Retinal pigment epithelial cell (primary cell): ENCODE data around the gene HIP1R.

Experiments used
- DNase-seq: peaks from one replicate; pipeline ENCODE4 v3.0.0-alpha.2; 2010; ENCODE audit warnings: low read depth
- H3K4me3 ChIP-seq: 2 replicates; pipeline ENCODE4 v1.5.1; 2011; ENCODE audit warnings: mild to moderate bottlenecking, low read length, control low read depth, moderate library complexity
- TF ChIP-seq, protein P1 (sequence below): conservative IDR thresholded peaks from 2 replicates; pipeline ENCODE4 v1.5.1; 2011; ENCODE audit warnings: low read depth, low read length, control low read depth, inconsistent platforms

Gene HIP1R

DNA sequence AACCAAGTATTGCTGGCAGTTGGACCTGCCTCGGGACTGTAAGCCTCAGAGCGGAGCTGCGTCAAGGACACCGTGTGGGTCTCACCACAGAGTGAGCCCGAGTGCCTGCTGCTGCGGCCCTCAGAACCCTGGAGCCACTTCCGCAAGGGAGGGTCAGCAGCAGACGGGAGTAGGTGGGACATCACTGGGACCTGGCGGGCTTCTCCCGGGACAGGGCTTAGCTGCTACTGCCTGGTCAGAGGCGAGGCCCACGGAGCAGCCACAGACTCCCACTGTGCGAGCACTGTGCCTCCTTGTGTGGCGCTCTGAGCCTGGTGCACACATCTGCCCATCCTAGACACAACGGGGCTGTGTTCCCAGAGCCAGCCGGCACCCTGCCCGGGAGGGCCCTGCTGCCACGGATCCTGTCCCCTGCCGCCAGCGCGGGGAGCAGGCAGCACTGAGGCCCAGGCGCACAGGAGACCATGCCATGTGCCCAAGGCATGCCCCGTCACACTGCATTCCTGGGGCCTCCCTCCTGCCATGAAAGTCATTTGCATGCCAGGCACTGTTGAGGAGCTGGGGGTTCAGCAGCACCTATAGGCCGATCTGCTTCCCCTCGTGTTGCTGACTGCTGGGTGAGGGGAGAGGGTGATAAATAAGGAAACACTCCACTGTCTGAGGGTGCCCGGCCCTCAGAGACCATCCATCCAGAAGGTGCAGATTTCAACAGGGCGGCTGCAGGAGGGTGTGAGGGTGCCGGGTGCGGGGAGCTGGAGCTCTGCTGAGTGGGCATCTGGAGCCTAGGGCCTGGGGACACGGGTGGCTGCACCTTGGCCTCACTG is 10.0 kb downstream of the HIP1R start:
- H3K4me3 ChIP-seq = no peak overlapping the region
- no peak for DNase-seq

DNA sequence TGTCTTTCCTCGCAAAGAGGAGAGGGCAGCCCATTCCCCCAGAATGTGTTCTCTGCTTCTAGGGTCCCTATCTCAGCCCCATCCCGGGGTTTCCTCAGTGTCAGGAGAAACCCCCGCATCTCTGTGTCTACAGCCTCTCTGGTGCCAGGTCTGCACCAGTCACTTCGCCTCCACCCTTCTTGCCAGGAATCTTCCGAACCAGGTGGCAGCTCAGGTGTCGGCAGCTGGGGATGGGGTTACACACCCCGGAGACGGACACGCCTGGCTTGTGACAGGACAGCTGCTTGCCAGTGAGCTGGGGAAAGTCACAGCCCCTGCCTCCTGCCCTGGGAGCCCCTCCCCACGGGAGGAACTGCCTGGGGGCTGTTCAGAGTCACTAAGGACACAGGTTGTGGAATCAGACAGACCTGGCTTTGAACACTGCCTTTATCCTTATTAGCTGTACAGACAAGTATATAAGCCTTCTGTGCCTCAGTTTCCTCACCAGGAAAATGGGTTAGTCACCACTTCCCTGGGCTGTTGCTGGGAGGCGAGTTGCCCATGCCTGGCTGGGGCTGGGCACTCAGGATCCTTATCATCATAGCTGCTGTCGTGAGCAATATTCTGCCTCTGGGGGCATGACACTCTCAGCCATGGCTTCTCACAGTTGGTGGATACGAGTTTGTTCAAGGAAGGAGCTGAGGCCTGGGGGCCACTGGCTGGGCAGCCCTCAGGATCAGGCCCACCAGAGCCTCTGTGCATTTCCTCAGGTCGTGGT is 10.8 kb downstream of the HIP1R start:
- DNase-seq = no peak
- TF ChIP-seq, protein P1, sequence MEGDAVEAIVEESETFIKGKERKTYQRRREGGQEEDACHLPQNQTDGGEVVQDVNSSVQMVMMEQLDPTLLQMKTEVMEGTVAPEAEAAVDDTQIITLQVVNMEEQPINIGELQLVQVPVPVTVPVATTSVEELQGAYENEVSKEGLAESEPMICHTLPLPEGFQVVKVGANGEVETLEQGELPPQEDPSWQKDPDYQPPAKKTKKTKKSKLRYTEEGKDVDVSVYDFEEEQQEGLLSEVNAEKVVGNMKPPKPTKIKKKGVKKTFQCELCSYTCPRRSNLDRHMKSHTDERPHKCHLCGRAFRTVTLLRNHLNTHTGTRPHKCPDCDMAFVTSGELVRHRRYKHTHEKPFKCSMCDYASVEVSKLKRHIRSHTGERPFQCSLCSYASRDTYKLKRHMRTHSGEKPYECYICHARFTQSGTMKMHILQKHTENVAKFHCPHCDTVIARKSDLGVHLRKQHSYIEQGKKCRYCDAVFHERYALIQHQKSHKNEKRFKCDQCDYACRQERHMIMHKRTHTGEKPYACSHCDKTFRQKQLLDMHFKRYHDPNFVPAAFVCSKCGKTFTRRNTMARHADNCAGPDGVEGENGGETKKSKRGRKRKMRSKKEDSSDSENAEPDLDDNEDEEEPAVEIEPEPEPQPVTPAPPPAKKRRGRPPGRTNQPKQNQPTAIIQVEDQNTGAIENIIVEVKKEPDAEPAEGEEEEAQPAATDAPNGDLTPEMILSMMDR = no peak
- H3K4me3 ChIP-seq = no peak overlapping the region

More for the DNA sequence above, 10.0 kb downstream of the HIP1R start:
- TF ChIP-seq, protein P1 = no peak

DNA sequence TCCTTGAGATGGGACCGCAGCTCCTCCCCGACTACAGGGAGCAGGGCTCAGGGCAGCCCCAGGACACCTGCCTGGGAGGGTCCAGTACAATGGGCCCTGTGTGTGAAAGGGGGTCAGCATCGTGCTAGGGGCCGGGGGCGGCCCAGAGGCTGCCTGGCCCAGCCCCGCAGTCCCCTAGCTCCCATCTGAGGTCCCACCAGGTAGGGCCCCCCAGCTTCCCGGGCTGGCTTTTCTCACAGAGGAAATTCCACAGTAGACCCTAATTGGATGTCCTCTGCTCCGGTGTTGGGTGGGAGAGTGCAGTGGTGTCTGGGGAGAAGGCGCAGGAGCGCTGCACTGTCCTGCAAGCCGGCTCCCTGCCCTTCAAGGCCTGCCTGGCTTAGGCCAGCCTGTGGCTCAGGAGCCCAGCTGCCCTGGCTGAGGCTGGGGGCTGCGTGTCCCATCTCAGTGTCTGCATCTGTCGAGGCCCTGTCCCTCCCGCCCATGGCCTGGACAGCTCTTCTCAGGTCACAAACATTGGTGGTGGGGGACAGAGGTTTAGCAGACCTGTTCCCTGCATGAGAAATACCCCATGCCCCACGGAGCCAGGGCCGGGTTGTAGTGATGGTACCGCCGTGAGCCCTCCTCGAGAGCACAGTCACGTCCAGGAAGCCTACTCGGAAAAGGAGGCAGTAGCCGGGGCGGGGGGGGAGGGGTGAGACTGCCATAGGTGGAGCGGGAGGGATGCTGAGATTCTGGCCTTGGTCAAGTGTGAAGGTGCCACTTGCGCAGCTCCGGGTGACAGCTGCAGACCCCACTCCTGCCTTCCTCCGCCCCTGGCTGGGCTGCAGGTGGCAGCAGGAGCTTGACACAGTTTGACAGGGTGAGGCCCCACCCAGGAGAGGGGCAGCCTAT is 11.6 kb downstream of the HIP1R start:
- no peak for DNase-seq
- TF ChIP-seq, protein P1 = no peak
- no peak overlapping the region for H3K4me3 ChIP-seq

DNA sequence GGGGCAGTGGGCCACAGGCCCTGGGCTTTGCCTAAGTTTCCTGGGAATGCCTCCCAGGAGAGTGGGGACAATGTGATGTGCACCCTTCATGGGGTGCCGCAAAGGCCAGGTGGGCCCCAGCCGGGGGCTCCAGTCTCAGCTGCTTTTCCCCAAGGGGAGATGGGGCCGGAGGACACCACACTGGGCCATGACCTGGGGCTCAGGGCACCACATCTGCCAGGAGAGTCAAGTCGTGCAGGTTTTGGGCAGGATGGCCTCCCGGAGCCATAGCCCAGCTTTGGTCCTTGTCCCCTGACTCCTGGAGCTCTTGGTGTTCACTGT is 12.2 kb downstream of the HIP1R start:
- no peak overlapping the region for H3K4me3 ChIP-seq
- TF ChIP-seq, protein P1 = no peak
- no peak for DNase-seq

DNA sequence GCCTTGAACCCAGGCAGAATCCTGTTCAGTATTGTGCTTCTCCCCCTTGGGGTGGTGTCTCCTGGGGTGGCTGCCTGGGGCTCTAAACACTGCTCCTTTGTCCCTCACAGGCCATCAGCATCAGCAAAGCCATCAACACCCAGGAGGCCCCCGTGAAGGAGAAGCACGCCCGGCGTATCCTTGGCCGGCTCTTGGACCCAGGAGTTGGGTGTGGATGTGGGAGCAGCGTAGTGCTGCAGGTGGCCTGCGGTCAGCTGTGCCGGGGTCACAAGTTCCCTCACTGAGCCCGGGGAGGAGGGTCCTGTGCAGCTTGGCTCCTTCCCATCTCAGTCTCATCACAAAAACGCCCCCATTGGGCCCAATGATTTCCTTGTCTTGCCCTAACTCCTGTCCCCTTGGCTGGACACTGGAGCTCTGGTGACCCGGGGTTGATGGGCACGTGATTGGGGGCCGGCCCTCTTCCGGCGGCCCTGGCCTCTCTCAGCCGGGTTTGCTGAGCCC is 12.7 kb downstream of the HIP1R start:
- no peak for DNase-seq
- H3K4me3 ChIP-seq = no peak overlapping the region
- TF ChIP-seq, protein P1 = no peak

DNA sequence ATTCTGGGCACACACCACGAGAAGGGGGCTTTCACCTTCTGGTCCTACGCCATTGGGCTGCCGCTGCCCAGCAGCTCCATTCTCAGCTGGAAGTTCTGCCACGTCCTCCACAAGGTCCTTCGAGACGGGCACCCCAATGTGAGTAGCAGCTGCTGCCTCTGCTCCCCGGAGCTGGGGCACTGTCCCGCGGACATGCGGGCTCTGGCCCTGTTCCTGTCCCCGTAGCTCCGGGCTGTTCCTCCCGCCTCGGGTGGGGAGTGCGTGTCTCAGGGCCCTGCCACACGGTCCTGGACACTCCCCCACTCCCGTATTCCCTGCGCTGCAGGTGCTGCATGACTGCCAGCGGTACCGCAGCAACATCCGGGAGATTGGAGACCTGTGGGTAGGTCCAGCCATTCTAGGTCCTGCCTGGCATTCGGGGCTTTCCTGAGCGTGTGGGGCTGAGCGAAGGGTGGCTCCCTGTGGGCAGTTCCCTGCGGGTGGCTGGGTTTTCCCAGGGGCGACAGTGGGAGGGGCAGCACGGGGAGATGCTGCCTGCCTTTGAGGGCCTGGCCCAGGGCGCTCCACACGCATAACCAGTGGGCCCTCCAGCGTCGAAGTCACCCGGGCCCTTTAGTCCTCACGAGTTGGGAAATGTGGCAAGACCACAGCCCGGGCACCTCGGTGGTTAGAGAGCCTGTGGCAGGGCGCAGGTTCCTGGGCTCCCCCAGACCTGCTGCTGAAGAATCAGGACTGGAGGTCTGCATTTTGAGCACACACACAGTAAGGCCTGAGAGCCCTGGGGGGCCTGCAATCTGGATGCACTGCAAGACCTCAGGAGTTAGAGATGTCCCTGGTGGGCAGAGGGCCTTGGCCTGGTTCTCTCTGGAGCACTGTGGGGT is 13.5 kb downstream of the HIP1R start:
- TF ChIP-seq, protein P1 = no peak
- H3K4me3 ChIP-seq = no peak overlapping the region
- no peak for DNase-seq
